Fibroblast of pulmonary artery (primary cell): ENCODE results near the gene TRABD.
"Not testable (repeated sequence)": the region's sequence is repeated elsewhere in the genome, so short reads cannot be mapped to it uniquely, and the experiment has no call there.

Experiments used
- DNase-seq: peaks from one replicate; pipeline ENCODE4 v3.0.0-alpha.2; 2010; ENCODE audit warnings: low read depth
- H3K4me3 ChIP-seq: replicated peaks from 2 replicates; pipeline ENCODE4 v1.5.1; 2011; ENCODE audit warnings: low read depth, mild to moderate bottlenecking, control low read depth, low read length, moderate library complexity
- TF ChIP-seq, protein P1 (sequence below): IDR thresholded peaks from 2 replicates; pipeline ENCODE4 v1.5.1; 2011; ENCODE audit warnings: mild to moderate bottlenecking, control low read depth, low read length, inconsistent platforms; ENCODE audit errors: missing control alignments

The TRABD gene, protein sequence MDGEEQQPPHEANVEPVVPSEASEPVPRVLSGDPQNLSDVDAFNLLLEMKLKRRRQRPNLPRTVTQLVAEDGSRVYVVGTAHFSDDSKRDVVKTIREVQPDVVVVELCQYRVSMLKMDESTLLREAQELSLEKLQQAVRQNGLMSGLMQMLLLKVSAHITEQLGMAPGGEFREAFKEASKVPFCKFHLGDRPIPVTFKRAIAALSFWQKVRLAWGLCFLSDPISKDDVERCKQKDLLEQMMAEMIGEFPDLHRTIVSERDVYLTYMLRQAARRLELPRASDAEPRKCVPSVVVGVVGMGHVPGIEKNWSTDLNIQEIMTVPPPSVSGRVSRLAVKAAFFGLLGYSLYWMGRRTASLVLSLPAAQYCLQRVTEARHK

DNA sequence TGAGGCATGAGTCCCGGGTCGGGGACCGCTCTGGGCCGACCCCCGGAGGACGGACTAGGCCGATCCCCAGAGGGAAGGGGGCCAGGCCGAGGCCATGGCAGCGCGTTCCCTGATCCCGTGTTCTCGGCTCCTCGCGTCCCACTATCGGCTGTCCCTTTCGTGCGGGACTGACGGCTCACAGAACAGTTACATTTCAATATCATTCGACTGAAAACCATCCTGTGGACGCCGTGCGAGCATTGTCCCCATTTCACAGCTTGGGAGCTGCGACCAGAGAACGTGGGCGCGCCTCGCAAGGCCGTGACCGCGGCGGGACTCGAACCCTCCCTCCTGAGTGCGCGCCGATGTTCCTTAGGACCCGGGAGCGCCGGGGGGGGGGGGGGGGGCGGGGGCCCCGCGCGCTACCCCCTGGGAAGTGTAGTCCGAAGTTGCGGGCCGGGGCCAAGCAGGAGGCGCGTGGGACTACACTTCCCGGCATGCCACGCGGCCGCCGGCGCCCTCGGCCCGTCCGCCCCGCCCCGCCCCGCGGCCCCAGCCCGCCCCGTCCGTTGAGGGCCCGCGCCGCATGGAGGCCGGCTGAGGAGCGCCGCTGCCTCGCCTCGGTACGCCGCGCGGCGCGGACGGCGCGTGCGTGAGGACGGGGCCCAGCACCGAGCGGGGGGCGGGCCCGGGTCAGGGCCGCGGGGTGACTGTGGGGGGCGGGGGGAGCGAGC is at the start of gene TRABD:
Gene TRABD, plus strand, starts transcription at position 539 of the 713 bp plus-strand sequence. CDS start 7,148 bp downstream, outside the sequence.
- DNase-seq = peak; percentile 89
- TF ChIP-seq, protein P1, sequence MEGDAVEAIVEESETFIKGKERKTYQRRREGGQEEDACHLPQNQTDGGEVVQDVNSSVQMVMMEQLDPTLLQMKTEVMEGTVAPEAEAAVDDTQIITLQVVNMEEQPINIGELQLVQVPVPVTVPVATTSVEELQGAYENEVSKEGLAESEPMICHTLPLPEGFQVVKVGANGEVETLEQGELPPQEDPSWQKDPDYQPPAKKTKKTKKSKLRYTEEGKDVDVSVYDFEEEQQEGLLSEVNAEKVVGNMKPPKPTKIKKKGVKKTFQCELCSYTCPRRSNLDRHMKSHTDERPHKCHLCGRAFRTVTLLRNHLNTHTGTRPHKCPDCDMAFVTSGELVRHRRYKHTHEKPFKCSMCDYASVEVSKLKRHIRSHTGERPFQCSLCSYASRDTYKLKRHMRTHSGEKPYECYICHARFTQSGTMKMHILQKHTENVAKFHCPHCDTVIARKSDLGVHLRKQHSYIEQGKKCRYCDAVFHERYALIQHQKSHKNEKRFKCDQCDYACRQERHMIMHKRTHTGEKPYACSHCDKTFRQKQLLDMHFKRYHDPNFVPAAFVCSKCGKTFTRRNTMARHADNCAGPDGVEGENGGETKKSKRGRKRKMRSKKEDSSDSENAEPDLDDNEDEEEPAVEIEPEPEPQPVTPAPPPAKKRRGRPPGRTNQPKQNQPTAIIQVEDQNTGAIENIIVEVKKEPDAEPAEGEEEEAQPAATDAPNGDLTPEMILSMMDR = no peak
- H3K4me3 ChIP-seq = peak within 1 kb of the TSS; percentile 69

DNA sequence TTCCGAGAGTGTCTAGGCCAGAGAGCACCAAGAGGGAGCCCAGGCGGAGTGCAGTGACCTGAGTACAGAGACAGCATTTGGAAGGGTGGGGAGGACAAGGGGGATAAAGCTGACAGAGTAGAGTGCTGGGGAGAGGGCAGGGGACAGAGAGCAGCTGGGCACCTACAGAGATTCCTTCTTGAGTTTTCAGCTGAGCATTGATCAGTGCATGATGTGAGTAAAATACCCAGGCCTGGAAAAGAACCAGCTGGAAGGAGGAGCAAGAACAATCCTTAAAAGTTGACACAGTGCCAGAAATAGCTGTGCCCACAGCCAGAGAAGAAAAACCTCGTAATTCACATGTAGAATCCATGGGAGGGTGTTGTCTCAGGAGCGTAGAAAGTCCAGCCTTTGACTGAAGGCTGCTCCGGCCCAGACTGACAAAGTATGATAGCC is 49.1 kb upstream of the TRABD start:
- DNase-seq = peak; percentile 72
- H3K4me3 ChIP-seq = no peak overlapping the region
- TF ChIP-seq, protein P1 = no peak

DNA sequence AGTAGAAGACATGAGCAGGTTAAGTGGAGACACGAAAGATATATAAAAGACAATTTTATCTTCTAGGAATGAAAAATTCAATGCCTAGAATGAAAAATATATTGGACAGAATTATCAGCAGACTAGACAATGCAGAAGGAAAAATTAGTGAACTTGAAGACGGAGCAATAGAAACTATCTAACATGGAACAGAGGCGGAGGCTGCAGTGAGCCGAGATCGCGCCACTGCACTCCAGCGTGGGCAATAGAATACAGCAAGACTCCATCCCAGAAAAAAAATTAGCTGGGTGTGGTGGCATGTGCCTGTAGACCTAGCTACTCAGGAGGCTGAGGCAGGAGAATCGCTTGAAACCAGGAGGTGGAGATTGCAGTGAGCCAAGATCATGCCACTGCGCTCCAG is 48.4 kb upstream of the TRABD start:
- not testable (repeated sequence) for H3K4me3 ChIP-seq, DNase-seq

DNA sequence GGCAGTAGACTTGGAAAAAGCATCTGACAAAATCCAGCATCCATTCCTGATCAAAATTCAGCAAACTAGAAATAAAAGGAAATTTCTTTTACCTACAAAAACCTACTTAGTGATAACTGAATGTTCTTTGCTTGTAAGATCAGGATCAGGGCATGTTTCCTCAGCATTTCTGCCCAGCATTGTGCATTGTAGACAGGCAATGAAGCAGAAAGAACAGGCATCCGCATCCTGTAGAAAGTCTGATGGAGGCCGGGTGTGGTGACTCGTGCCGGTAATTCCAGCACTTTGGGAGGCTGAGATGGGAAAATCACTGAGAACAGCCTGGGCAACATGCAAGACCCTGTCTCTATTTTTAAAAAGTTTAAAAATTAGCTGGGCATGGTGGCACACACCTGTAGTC is 47.7 kb upstream of the TRABD start:
- H3K4me3 ChIP-seq = no peak overlapping the region
- TF ChIP-seq, protein P1 = no peak
- no peak for DNase-seq

DNA sequence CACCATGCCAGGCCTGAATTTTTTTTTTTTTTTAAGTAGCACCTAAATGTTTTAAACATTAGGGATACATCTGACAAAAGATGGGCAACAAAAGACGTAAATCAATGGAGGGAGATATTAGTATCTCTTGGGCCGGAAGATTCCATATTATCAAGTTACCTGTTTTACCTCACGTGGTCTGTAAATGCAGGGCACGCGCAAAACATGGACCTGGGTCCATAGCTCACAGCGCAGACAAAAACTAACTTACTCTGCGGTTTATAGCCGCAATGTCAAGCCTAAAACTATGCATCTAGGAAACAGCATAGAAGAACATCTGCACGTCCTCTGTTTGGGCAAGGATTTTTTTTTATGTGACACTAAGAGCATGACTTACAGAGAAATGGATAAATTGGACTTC is 46.7 kb upstream of the TRABD start:
- DNase-seq = no peak
- TF ChIP-seq, protein P1 = no peak
- no peak overlapping the region for H3K4me3 ChIP-seq

DNA sequence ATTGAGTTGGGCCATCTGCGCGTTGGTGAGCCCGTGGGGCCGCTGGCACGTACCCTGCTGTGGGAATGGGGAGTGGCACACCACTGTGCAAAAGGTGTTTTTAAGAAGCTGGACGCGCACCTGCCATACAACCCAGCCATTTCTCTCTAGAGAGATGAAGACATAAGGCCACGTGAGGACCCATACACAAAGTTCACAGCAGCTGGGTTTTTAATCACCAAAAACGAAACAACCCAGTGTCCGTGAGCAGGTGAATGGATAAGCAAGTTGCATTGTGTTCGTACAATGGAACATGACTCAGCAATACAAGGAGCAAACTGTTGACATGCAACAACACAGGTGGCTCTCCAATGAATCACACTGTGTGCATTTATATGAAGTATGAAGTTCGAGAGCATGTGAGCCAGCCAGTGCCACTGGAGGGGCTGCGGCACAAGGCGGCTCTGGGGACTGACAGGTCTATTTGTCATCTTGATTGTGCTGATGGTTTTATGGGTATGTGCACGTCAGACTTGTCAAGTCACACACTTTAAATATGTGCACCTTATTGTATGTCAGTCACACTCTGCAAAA is 45.8 kb upstream of the TRABD start:
- H3K4me3 ChIP-seq = no peak overlapping the region
- peak; percentile 20 for DNase-seq
- TF ChIP-seq, protein P1 = no peak

DNA sequence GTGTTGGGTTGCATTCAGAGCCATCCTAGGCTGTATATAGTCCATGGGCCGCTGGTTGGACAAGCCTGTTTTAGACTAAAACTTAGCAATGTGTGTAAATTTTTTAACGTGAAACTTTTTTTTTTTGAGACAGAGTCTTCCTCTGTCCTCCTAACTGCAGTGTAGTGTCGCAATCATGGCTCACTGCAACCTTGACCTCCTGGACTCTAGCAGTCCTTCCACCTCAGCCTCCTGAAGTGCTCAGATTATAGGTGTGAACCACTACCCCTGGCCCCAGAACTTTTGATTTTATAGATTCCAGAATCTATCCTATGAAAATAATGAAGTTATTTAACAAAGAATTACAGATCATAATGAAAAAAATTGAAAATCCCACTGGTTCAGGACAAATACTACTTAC is 45.1 kb upstream of the TRABD start:
- TF ChIP-seq, protein P1 = no peak
- peak; percentile 24 for DNase-seq
- H3K4me3 ChIP-seq = no peak overlapping the region
